ENCODE data around the gene ALK.

Gene ALK

DNA sequence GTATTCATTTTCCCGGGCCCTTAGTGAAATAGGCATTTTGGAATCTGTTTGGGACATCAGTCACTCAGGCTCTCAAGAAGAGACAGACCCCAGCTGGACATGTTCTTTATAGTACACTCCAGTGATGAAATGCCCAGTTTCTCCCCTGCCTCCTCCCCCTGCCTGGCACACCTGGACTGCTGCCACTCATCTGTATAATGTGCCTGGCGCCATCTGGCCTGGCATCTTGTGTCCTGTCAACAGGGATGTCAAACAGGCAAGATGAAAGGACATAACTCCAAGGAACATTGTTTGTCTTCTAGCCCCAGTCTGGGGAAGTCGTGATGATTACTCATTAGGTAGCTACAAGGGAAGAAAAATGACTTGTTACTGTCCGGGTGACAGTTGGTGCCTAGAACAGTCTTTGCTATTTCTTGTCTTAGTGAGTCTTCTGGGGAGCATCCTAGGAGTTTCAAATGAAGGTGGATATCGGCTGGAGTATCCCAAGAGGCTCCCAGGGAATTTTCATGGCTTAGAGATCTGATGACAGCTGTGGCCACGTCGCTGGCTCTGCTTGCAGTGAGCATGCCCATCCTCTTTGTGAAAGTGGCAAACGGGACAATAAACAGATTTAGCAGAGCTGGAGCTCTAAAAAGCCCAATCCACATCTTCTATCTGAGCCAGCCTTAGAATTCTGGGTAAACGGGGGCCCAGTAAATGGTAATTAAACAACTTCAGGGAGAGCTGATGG is 153.6 kb downstream of the ALK start:
- no peak for TF ChIP-seq CTCF (IDR thresholded peaks at IDR 0.05; ENCODE audit: control extremely low read depth, extremely low read depth, low read depth, missing control alignments)
- no peak for DNase-seq (ENCODE audit: extremely low spot score)
- ChIA-PET CTCF (interaction anchor here (1.5 kb wide), 1 partner anchor 11 kb away, joined by 4 read pairs; no protein-coding TSS in a partner anchor), POLR2A (no interaction called here)

DNA sequence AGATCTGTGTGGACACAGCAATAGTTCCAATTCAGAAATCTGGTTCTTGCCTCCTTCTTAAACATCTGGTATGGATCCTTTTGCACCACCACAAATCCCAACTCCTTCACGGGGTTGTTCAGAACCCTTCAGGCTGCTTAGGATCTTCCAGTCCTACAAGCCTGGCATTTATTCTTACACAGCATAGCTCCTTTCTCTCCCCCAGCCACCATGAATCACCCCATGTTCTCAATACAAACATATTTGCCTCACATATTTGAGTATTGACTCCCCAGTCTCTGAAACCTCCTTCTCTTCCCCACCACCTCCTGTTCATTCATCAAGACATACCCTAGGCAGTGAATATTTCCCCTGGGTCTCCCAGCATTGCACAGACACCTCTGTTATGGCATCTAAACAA is 155.2 kb downstream of the ALK start:
- DNase-seq (ENCODE audit: extremely low spot score) = no peak
- TF ChIP-seq CTCF (IDR thresholded peaks at IDR 0.05; ENCODE audit: control extremely low read depth, extremely low read depth, low read depth, missing control alignments) = no peak
- ChIA-PET CTCF (interaction anchor here (1.5 kb wide), 1 partner anchor 9 kb away, joined by 4 read pairs; no protein-coding TSS in a partner anchor), POLR2A (no interaction called here)

DNA sequence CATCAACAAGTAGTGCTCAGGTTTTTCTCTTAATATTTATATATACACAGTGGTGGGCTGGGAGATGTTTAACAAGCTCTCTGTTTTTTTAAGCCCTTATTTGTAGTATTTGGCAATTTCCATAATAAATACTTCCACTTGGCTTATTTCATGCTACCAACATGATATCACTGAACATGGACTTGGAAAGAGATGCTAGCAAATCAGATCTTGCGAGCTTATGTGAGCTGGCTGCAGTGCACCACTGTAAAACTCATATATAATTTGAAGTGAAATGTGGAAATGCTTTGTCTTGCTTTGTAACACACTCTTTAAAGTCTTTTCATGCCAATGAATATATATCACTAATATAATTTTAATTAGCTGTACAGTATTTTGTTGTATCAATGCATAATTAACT is 155.7 kb downstream of the ALK start:
- ChIA-PET POLR2A (no interaction called here), CTCF (no interaction called here)
- TF ChIP-seq CTCF (IDR thresholded peaks at IDR 0.05; ENCODE audit: control extremely low read depth, extremely low read depth, low read depth, missing control alignments) = no peak
- DNase-seq (ENCODE audit: extremely low spot score) = no peak

- POLR2A ChIA-PET = no interaction called here
- CTCF ChIA-PET = no interaction called here
- TF ChIP-seq CTCF (IDR thresholded peaks at IDR 0.05; ENCODE audit: control extremely low read depth, extremely low read depth, low read depth, missing control alignments) = no peak
- DNase-seq (ENCODE audit: extremely low spot score) = no peak
Observed at GRCh38 chr2:29763371-29763770, 158.0 kb downstream of the ALK start.

DNA sequence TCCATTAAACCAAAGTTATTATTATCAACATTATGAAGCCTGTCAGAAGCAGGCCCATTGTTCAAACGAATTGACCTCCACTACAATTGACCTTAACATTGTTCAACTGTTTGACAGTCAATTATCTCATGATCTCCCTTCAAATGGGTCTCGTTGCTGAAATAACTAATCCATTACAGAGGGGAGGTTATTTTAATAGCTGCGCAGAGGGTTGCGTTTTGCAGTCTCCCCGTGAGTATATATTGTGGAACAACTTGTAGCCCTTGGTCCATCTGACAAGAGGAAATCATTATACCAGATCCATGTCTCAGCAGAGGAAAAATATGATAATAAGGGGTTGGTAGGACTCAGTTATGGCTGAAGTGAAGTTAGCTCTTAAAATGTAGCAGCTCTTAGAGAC is 159.1 kb downstream of the ALK start:
- POLR2A ChIA-PET = no interaction called here

GRCh38 chr2:29761278-29761677 is 160.1 kb downstream of the ALK start:
- POLR2A ChIA-PET = no interaction called here
- no peak for TF ChIP-seq CTCF (IDR thresholded peaks at IDR 0.05; ENCODE audit: control extremely low read depth, extremely low read depth, low read depth, missing control alignments)
- CTCF ChIA-PET = interaction anchor here (0.9 kb wide), 1 partner anchor 51 kb away, joined by 3 read pairs; no protein-coding TSS in a partner anchor

More for the DNA sequence above, 159.1 kb downstream of the ALK start:
- no peak for TF ChIP-seq CTCF (IDR thresholded peaks at IDR 0.05; ENCODE audit: control extremely low read depth, extremely low read depth, low read depth, missing control alignments)
- CTCF ChIA-PET = interaction anchor here (1.3 kb wide), 1 partner anchor 38 kb away, joined by 3 read pairs; no protein-coding TSS in a partner anchor
- no peak for DNase-seq (ENCODE audit: extremely low spot score)

More at GRCh38 chr2:29761278-29761677, 160.1 kb downstream of the ALK start:
- no peak for DNase-seq (ENCODE audit: extremely low spot score)

Measured in GM10248 (cell line).